Activated CD8-positive, alpha-beta memory T cell treated with anti-CD3 and anti-CD28 coated beads for 1 hour (primary cell): ENCODE measurements around the gene HDAC1.
"Not testable (repeated sequence)": the region's sequence is repeated elsewhere in the genome, so short reads cannot be mapped to it uniquely, and the experiment has no call there.

ENCODE experiments used
- DNase-seq, 2 donors: peaks; one replicate each; pipeline ENCODE4 v3.0.0-alpha.2; 2020; ENCODE audit warnings: low read depth in 1 of 2; ENCODE audit errors: extremely low read depth in 1 of 2

Gene HDAC1

DNA sequence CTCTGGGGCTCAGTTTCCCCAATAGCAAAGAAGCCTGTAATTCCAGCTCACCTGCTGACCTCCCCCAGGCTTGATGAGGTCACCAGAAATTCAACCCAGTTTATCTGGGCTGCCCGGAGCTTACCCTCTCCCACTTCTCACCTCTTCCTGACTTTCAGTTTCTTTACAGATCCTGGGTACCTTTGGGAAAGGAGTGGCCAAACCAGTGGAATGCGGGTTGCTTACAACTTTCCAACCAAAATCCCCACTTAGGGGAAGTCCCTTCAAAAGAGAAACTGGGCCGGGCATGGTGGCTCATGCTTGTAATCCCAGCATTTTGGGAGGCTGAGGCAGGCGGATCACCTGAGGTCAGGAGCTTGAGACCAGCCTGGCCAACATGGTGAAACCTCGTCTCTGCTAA, 50.1 kb downstream of the HDAC1 start:
- no peak for DNase-seq

DNA sequence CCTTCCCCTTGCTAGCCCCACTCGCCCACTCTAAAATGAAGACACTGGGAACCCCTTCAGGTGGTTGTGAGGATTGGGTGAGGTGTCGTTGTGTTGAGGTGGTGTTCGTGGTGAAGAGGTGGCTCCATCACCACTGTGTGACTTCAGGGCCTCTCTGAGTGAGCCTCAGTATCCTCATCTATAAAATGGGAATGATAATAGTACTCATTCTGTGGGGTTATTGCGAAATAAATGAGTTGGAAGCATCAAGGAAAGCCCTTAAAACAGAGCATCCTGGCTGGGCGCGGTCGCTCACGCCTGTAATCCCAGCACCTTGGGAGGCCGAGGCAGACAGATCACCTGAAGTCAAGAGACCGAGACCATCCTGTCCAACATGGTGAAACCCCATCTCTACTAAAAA, 50.8 kb downstream of the HDAC1 start:
- DNase-seq, result no peak

DNA sequence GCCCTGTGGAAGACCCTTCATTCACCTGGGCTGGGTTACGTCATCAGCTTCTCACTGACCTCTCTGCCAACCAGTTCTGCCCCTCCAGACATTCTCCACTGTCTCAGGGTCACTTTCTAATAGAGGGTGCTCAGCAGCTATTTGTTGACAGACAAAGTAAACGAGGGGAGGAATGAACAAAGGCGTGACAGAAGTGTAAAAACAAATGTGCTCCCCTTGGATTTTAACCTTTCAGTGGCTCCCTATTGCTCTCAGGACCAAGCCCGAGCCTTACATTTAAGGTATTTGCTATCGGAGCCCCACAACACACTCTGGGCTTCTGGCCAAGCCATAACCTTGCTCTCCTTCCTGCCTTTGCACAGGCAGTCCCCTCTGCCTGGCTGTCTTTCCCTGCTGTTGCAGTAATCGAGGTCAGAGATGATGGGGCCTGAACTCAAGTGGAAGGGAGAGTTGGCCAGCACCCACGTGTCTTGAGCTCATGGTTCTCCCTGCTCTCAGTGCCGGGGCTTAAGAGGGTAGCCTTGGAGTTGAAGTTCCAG, 53.5 kb downstream of the HDAC1 start:
- no peak for DNase-seq

- DNase-seq, result no peak
These were observed 54.8 kb downstream of the HDAC1 start for GRCh38 chr1:32346532-32347157.

GRCh38 chr1:32349211-32349708, 57.4 kb downstream of the HDAC1 start:
- no peak for DNase-seq

- DNase-seq, result peak; percentile 45 to 67
These were observed 59.0 kb downstream of the HDAC1 start for GRCh38 chr1:32350785-32351398.

- peak; percentile 72 to 85 for DNase-seq
These were observed 59.7 kb downstream of the HDAC1 start for GRCh38 chr1:32351399-32352238.

GRCh38 chr1:32352239-32352745, 60.4 kb downstream of the HDAC1 start:
- no peak for DNase-seq

DNA sequence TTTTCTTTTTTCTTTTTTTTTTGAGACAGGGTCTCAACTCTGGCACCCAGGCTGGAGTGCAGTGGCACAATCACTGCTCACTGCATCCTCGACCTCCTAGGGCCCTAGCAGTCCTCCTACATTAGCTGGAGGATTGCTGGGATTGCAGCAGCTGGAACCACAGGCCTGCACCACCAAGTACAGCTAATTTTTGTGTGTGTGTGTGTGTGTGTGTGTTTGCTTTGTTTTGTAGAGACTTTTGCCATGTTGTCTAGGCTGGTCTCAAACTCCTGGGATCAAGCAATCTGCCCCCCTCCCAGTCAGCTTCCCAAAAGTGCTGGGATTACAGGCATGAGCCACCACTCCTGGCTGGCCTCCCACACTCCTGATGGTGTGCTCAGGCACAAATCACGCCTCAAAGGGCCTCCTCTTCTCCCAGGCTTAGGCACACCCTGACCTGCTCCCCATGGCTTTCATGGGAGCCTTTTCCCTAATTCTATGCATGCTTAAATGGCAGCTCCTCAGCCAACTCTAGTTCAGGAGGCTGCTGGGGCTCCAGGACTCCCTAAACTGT, 61.0 kb downstream of the HDAC1 start:
- DNase-seq, result no peak

DNA sequence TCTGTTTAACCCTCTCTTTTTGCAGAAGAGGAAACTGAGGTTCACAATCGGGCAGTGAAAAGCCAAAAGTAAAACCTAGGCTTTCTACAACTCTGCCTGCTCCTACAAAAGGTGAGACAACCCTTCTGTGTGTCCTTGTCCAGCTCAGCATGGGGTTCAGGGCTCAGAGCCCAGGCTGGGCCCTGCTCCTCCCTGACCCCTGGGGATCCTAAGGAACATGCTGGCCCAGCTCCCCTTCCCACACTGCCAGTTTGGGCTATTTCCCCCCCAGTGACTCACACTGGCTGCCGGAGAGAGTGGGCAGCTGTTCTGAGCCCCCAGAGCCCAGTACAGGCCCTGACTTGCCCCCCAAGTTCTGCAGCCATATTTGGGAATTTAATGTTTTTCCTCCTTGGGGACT, 61.5 kb downstream of the HDAC1 start:
- DNase-seq, result no peak

- no peak for DNase-seq
These were observed 62.1 kb downstream of the HDAC1 start for GRCh38 chr1:32353886-32354570.

DNA sequence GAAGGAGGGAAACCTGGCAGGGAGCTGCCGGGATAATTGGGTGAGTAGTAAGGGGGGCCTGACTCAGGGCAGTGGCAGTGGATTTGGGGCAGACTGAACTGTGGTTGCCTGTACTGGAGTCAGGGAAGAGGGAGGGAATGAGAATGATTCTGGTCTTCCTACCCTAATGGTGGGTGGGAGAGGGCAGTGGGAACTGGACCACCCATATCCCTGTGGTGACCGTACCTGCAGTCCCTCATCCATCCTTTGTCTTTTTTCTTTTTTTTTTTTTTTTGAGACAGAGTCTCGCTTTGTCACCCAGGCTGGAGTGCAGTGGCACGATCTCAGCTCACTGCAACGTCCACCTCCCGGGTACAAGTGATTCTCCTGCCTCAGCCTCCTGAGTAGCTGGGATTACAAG, 63.9 kb downstream of the HDAC1 start:
- DNase-seq, result not testable (repeated sequence)

DNA sequence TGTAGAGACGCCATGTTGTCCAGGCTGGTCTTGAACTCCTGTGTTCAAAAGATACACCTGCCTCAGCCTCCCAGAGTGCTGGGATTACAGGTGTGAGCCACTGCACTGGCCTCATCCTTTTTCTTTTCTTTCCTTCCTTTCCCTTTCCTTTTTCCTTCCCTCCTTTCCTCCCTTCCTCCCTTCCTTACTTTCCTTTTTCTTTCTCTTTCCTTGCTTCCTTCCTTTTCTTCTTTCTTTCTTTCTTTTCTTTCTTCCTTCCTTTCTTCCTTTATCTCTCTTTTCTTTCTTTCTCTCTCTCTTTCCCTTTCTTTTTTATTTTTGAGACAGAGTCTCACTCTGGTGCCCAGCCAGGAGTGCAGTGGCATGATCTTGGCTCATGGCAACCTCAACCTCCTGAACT, 64.6 kb downstream of the HDAC1 start:
- no peak for DNase-seq

DNA sequence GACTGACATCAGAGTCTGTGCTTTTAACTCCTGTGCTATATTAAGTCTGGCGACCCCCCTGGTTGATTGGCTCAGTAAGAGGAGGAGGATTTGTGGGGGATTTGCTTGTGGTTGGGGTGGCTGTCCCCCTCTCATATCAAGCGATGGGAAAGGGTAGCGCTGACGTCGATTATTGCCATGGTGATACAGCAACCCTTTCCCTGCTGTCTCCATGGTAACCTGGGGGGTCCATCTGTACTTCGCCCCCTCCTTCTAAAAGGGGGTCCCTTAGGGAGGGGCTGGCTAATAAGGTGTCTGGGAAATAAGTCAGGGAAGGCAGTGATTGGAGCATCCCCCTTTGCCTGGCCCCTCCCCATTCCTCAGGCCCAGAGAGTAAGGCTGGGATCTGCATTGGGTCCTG, 65.7 kb downstream of the HDAC1 start:
- no peak for DNase-seq

DNA sequence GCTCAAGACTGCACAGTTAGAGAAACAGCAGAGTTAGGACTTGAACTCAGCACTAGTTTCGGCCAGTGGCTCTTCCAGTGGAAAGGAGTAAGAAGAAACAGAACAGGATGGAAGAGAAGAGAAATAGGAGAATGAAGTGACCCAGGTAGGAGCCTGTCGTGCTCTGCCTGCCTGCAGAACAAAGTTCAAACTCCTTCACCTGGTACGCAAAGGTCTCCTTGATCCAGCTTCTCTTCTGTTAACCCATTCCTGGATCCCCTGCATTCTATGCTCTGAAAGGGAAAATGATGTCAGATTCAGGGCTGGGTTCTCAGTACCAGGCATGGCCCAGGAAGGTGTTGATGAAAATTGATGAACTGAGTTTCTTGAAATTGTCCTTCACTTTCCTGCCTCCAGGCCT, 66.6 kb downstream of the HDAC1 start:
- no peak for DNase-seq

- no peak for DNase-seq
These were observed 69.4 kb downstream of the HDAC1 start for GRCh38 chr1:32361308-32361673.

DNA sequence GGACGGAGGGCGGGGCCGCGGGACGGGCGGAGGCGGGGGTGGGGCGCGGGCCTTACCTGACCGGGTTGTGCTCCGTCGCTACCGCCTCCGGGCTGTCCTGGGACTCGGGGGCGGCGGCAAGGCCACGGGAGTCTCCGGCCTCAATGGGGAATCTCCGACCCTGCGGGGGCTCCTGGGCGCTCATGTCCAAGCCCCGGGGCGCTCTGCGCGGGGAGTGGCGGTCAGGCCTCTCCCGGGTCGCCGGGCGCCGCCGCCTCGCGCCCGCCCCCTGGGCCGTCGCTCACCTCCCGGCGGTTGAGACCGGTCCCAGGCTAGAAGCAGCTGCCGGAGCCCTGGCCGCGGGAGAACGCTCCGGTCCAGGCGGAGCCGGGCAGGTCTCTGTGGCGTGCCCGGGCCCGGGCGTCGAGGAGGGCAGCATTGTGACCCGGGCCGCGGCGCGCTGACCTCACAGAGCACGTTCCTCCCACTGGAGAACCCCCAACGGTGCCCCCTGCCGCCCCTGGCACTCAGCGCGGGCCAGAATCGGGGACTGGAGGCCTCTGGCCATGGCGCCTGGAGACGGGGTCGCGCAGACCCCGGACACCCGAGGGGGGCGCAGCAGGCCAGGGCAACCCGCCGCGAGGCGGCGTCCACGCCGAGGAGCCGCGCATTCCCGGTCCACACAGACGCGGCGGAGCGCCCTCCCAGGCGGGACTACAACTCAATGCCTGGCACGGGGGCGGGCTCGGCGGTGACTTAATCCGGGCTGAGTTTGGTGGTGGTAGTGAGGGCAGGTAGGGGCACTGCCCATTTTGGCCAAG, 70.0 kb downstream of the HDAC1 start:
- DNase-seq, result no peak

- no peak for DNase-seq
These were observed 70.8 kb downstream of the HDAC1 start, which contains the start of the genes FAM229A and TSSK3 for GRCh38 chr1:32362474-32363313. FAM229A (minus strand) TSS chr1:32362485; CDS start chr1:32362091, 394 bp downstream. TSSK3 (plus strand) TSS chr1:32362539; CDS start chr1:32362702, 163 bp downstream.

DNA sequence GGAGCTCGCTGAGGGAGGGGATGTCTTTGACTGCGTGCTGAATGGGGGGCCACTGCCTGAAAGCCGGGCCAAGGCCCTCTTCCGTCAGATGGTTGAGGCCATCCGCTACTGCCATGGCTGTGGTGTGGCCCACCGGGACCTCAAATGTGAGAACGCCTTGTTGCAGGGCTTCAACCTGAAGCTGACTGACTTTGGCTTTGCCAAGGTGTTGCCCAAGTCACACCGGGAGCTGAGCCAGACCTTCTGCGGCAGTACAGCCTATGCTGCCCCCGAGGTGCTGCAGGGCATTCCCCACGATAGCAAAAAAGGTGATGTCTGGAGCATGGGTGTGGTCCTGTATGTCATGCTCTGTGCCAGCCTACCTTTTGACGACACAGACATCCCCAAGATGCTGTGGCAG, 71.8 kb downstream of the HDAC1 start:
- DNase-seq, result no peak
